Gastroesophageal sphincter (tissue), 3 donors: ENCODE results near the gene KDM2B.

Experiments used
- EP300 ChIP-seq: sonication (generic); formaldehyde crosslinking; IDR thresholded peaks from one replicate; pipeline ENCODE4 v1.6.1; 2017; ENCODE audit warnings: antibody characterized with exemption, mild to moderate bottlenecking
- POLR2A ChIP-seq, 2 donors: fragments of 450-650 bp; IDR thresholded peaks; one replicate each; pipeline ENCODE4 v1.6.1; 2017; ENCODE audit warnings: antibody characterized with exemption in 2 of 2, mild to moderate bottlenecking in 2 of 2, moderate library complexity in 1 of 2
- POLR2AphosphoS5 ChIP-seq: sonication (generic); formaldehyde crosslinking; IDR thresholded peaks from one replicate; pipeline ENCODE4 v1.6.1; 2017; ENCODE audit warnings: antibody characterized with exemption
- TF ChIP-seq, protein P1 (sequence below), 4 experiments: fragments of 200-600 bp in 2 of 4; fragments of 450-650 bp in 2 of 4; sonication (generic) in 1 of 4; IDR thresholded peaks; one replicate each; pipeline ENCODE4 v1.5.1; 2017 to 2019; ENCODE audit warnings: antibody characterized with exemption in 4 of 4, mild to moderate bottlenecking in 2 of 4, moderate library complexity in 2 of 4

DNA sequence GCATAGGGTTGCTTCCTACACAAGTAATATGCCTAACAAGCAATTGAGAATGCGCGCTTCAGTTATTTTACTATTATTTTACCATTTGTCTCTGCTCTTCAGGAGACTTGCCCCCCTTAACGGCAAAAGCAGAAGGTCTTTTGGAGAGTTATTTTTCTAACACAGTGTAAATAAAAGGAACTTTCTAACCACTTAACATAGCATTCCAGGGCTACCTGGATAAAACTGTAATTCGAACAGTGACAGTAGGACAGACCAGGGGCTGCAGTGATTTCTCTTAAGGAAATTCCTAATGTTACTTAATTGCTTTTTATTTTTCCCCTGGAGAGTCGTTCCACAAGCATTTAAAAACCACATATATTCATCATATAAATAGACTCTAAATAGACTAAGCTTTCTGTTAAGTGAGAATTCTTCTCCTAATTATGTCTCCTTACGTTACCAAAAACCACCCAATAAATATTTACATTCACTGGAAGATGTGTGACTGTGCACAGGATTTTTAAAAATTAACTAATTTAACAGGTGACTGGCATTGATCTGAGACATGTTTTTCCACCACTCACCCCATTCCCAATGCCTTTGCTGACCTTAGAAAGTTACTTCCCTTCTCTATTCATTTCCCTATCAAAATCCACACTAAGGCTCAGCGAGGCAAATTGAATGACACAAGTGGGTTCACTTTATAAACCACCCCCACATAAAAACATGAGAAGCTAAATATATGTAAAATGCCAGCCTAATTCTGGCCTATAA is 108.5 kb downstream of the KDM2B start:
- TF ChIP-seq, protein P1, sequence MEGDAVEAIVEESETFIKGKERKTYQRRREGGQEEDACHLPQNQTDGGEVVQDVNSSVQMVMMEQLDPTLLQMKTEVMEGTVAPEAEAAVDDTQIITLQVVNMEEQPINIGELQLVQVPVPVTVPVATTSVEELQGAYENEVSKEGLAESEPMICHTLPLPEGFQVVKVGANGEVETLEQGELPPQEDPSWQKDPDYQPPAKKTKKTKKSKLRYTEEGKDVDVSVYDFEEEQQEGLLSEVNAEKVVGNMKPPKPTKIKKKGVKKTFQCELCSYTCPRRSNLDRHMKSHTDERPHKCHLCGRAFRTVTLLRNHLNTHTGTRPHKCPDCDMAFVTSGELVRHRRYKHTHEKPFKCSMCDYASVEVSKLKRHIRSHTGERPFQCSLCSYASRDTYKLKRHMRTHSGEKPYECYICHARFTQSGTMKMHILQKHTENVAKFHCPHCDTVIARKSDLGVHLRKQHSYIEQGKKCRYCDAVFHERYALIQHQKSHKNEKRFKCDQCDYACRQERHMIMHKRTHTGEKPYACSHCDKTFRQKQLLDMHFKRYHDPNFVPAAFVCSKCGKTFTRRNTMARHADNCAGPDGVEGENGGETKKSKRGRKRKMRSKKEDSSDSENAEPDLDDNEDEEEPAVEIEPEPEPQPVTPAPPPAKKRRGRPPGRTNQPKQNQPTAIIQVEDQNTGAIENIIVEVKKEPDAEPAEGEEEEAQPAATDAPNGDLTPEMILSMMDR (IDR thresholded peaks at IDR 0.05), result no peak
- TF ChIP-seq POLR2AphosphoS5 (no peak), POLR2A (IDR thresholded peaks at IDR 0.05) (no peak), EP300 (no peak)
